Pancreas (tissue), 10 donors: ENCODE data around the gene CSF1R. TPM values are rescaled to one million over a fixed set of nuclear protein-coding genes. Genes with fewer than 3 reads are reported as not detected.
A peak's percentile ranks its signal among the peaks of the same experiment; 100 is the strongest.

Experiments used
- ATAC-seq, 4 donors: fragments of 200-7000 bp; cut with Tn5 transposase; one replicate each; pipeline versions ENCODE4 v1.8.0 to v1.9.1; 2020; ENCODE audit warnings: mild to moderate bottlenecking in 4 of 4, moderate library complexity in 4 of 4
- DNase-seq, 6 donors: peaks; one replicate each; pipeline ENCODE4 v3.0.0-alpha.2; 2020
- FAIRE-seq: peaks from 2 replicates; lab custom pipeline; 2012; peaks lifted over from hg19 to GRCh38; lab: Jason Lieb, UNC
- H3K27ac ChIP-seq, 4 donors: fragments of 200-600 bp; sonication (generic); 1 replicate in 3 of 4; 2 replicates in 1 of 4; pipeline versions ENCODE4 v1.5.0 to v1.8.0; 2020
- H3K27me3 ChIP-seq, 4 donors: fragments of 200-600 bp; one replicate each; pipeline ENCODE4 v1.8.0; 2021
- H3K36me3 ChIP-seq, 3 donors: fragments of 200-600 bp; sonication (generic) in 1 of 3; one replicate each; pipeline versions ENCODE4 v1.5.0 to v1.8.0; 2020 to 2021
- H3K4me1 ChIP-seq, 3 donors: fragments of 200-600 bp; one replicate each; pipeline ENCODE4 v1.8.0; 2021
- H3K4me3 ChIP-seq, 4 donors: fragments of 200-600 bp; sonication (generic) in 2 of 4; one replicate each; pipeline versions ENCODE4 v1.5.0 to v1.8.0; 2020 to 2021
- H3K9me3 ChIP-seq, 4 donors: fragments of 200-600 bp; one replicate each; pipeline ENCODE4 v1.8.0; 2021
- WGBS, 2 donors: extraction: QIAGEN DNeasy Blood & Tissue Kit; methylation state at CpG; one replicate each; pipeline ENCODE4 v1.1.7; 2013; 5-methylcytosine and 5-hydroxymethylcytosine counted together
- intact Hi-C, 3 donors: fragments of 100-400 bp; cut with DNase I; formaldehyde crosslinking; loops; one replicate each; pipeline versions ENCODE4 v1.11.1 to v1.14.2; 2022
- polyA plus RNA-seq, 2 donors: library from polyadenylated mRNA; stranded (reverse); fragments of 200-250 nt; gene quantifications; one replicate each; pipeline ENCODE4 v1.2.3, GENCODE V29; 2013
- total RNA-seq, 6 donors: library from RNA; stranded (reverse); fragmentation: NEBNext Ultra II Directional in 4 of 6; extraction: Animal tissue kit (Norgen Biotek cat#: 25700) in 4 of 6; gene quantifications; one replicate each; pipeline versions ENCODE4 v1.2.1 to v1.2.4, GENCODE V29; 2021 to 2023
- TF ChIP-seq, protein P1 (sequence below), 4 donors: fragments of 200-600 bp; sonication (generic) in 3 of 4; IDR thresholded peaks; one replicate each; pipeline versions ENCODE4 v1.5.0 to v1.8.0; 2021; ENCODE audit warnings: antibody characterized with exemption in 4 of 4
- donor health status: healthy with polysubstance abuse.
- donor health status: DM: no; HTN: no; CAD: no; lungs with moderate emphysema.
- donor health status: DM: no; HTN: no; CAD: no.
- donor health status: control.
- donor health status: control.
- donor health status: Bipolar disorder and iron deficiency.
- donor health status: DM: yes; HTN: yes; CAD: no.
- donor health status: DM: no; HTN: no; CAD: no.
- donor health status: DM: no; HTN: no; CAD: no.
- donor health status: DM: yes; HTN: yes; CAD: no.

CSF1R gene
- total and polyA plus RNA-seq, 8 donors, result 1.4 to 51.2 (median 4.1) TPM

DNA sequence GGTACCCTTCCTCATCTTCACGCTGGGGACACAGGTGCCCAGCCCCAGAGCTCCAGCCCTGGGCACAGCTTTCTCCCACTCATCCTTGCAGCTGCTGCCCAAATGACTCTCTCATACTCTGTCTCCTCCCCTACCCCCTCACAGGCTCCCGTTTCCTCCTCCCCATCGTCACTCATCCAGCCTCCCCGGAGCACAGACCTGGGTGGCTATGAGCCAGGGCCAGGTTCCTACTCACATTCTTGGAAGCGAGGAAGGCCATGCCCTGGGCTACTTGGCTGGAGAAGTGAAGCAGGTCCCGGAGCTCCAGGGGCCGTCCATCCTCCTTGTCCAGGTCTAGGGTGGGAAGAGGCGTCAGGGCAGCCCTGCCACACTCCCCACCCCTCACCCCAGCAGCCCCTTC is 29.3 kb downstream of the CSF1R start:
- no peak overlapping the region for H3K4me3 ChIP-seq
- no peak overlapping the region for H3K27ac ChIP-seq
- DNase-seq (peak in 1 of 6 donors; percentile 56), FAIRE-seq (no peak), ATAC-seq (peak in 1 of 4 donors; percentile 22)
- 44 to 59% methylated on average over 8 of the region's 8 CpGs for WGBS, 2 donors
- intact Hi-C loops, result no loop called here
- H3K27me3 ChIP-seq, result no peaks in the 10 kb centered on the region
- no peaks in the 10 kb centered on the region for H3K9me3 ChIP-seq
- no peaks in the 10 kb centered on the region for H3K4me1 ChIP-seq
- peaks cover 0 to 15% (median 6%) of the 10 kb centered on the region in 3 donors for H3K36me3 ChIP-seq
- TF ChIP-seq, protein P1, sequence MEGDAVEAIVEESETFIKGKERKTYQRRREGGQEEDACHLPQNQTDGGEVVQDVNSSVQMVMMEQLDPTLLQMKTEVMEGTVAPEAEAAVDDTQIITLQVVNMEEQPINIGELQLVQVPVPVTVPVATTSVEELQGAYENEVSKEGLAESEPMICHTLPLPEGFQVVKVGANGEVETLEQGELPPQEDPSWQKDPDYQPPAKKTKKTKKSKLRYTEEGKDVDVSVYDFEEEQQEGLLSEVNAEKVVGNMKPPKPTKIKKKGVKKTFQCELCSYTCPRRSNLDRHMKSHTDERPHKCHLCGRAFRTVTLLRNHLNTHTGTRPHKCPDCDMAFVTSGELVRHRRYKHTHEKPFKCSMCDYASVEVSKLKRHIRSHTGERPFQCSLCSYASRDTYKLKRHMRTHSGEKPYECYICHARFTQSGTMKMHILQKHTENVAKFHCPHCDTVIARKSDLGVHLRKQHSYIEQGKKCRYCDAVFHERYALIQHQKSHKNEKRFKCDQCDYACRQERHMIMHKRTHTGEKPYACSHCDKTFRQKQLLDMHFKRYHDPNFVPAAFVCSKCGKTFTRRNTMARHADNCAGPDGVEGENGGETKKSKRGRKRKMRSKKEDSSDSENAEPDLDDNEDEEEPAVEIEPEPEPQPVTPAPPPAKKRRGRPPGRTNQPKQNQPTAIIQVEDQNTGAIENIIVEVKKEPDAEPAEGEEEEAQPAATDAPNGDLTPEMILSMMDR (IDR thresholded peaks at IDR 0.05), result no peak

DNA sequence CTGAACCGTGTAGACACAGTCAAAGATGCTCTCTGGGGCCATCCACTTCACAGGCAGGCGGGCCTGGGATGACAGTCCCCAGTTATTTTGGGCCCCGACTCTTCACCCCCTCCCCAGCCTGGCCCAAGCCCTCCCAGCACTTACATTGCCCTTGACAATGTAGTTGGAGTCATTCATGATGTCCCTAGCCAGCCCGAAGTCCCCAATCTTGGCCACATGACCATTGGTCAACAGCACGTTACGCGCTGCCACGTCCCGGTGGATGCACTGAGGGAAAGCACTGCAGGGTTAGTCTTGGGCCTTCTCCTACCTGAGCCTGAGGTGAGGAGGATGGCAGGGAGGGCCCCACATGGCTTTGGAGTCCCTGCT is 30.3 kb downstream of the CSF1R start:
- Histone ChIP-seq H3K9me3 (no peaks in the 10 kb centered on the region), H3K4me3 (no peak overlapping the region), H3K27ac (no peak overlapping the region), H3K4me1 (no peaks in the 10 kb centered on the region), H3K27me3 (no peaks in the 10 kb centered on the region), H3K36me3 (peaks cover 0 to 25% (median 12%) of the 10 kb centered on the region in 3 donors)
- TF ChIP-seq, protein P1 (IDR thresholded peaks at IDR 0.05), result no peak
- peak in 1 of 6 donors; percentile 53 for DNase-seq
- intact Hi-C loops, result no loop called here
- ATAC-seq, result no peak
- no peak for FAIRE-seq
- WGBS, 2 donors, result 94 to 95% methylated on average over 9 of the region's 9 CpGs

DNA sequence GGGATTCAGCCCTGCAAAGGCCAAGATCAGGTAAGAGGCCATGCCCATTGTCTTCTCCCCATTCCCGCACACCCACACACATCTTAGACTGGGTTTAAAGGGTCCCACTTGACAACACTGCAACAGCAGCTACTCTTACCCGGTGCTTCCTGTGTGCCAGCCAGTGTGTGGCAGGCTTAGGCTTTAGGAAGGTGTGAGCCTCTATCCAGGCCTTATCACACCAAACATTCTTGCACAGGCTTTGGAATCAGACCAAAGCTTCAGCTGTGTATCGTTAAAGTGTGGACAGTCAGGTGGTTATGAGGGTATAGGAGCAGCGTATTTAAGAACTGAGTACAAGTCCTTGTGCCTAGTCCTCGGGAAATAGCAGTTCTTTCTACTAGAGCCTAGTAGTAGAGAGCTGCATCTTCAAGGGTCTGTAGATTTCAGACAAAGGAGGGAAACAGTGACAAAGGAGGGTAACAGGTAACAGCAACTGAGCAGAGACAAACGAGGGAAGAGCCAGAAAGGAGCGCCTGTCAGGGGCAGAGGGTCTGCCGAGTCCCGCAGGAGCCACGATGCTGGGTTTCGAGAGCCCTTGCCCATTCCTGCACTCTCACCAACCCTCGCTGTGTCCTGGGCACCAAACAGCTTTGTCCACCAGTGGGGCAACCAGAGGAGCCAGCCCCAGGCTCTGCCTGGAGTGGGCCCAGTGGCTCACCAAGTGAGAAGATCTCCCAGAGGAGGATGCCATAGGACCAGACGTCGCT is 30.9 kb downstream of the CSF1R start:
- FAIRE-seq (no peak), ATAC-seq (peak in 1 of 4 donors; percentile 30), DNase-seq (no peak)
- TF ChIP-seq, protein P1 (IDR thresholded peaks at IDR 0.05), result no peak
- H3K27ac ChIP-seq, result no peak overlapping the region
- 75 to 76% methylated on average over 14 of the region's 14 CpGs for whole genome bisulfite sequencing, 2 donors
- H3K27me3 ChIP-seq, result no peaks in the 10 kb centered on the region
- no peaks in the 10 kb centered on the region for H3K4me1 ChIP-seq
- H3K9me3 ChIP-seq, result no peaks in the 10 kb centered on the region
- intact Hi-C loops, result no loop called here
- H3K4me3 ChIP-seq, result no peak overlapping the region
- H3K36me3 ChIP-seq, result peaks cover 0 to 30% (median 12%) of the 10 kb centered on the region in 3 donors

DNA sequence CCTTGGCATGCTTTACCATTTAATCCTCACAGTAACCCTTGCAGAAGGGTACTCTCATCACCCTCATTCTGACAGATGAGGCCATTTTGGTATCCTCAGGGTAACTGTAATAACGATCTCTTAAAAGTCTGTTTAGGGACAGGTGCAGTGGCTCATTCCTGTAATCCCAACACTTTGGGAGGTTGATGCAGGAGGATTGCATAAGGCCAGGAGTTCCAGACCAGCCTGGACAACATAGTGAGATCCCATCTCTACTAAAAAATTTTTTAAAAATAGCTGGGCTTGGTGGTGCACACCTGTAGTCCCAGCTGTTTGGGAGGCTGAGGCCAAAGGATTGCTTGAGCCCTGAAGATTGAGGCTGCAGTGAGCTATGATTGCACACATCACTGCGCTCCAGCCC is 31.8 kb downstream of the CSF1R start:
- H3K4me1 ChIP-seq, result no peaks in the 10 kb centered on the region
- H3K27ac ChIP-seq, result no peak overlapping the region
- no peaks in the 10 kb centered on the region for H3K9me3 ChIP-seq
- TF ChIP-seq, protein P1 (IDR thresholded peaks at IDR 0.05), result no peak
- H3K27me3 ChIP-seq, result no peaks in the 10 kb centered on the region
- FAIRE-seq, result no peak
- no peak for DNase-seq
- ATAC-seq, result no peak
- H3K4me3 ChIP-seq, result no peak overlapping the region
- intact Hi-C loops, result no loop called here
- WGBS, 2 donors, result 97% methylated on average over 2 of the region's 2 CpGs
- peaks cover 0 to 38% (median 16%) of the 10 kb centered on the region in 3 donors for H3K36me3 ChIP-seq
